HCT116 (cell line): ENCODE results near the gene PRSS57. TPM values are rescaled to one million over a fixed set of nuclear protein-coding genes. Genes with fewer than 3 reads are reported as not detected.
A peak's percentile ranks its signal among the peaks of the same experiment; 100 is the strongest.

ENCODE experiments used
- ATAC-seq: fragments of 200-7000 bp; cut with Tn5 transposase; 2 replicates; pipeline ENCODE4 v1.9.1; 2020; ENCODE audit warnings: mild to moderate bottlenecking, moderate library complexity
- BruUV-seq: library from RNA; stranded (reverse); fragments of 400-500 nt; replicated peaks from 2 replicates; lab custom pipeline; 2021; lab: Mats Ljungman, UMichigan
- CTCF ChIA-PET: fragments of 300-600 bp; sonication (Branson Sonifier 250); formaldehyde crosslinking; loops from one replicate; lab custom pipeline; 2021; ENCODE audit warnings: antibody characterized with exemption; lab: Charles Lee
- POLR2A ChIA-PET: fragments of 300-600, 350-600 bp; sonication (Branson Sonifier 250); formaldehyde crosslinking; loops from one replicate; lab custom pipeline; 2021; ENCODE audit warnings: antibody characterized with exemption; lab: Charles Lee
- RAD21 ChIA-PET, 2 experiments: fragments of 300-600 bp; sonication (Branson Sonifier 250); formaldehyde crosslinking; loops; one replicate each; lab custom pipeline; 2023; ENCODE audit warnings: low total read pairs in 2 of 2; ENCODE audit not compliant: uncharacterized antibody in 2 of 2, unreplicated experiment in 2 of 2, low non-redundant PET in 1 of 2; lab: Charles Lee
- DNase-seq: peaks from one replicate; pipeline ENCODE4 v3.0.0-alpha.2; 2010; ENCODE audit warnings: low read depth, low spot score
- H2AFZ ChIP-seq: fragments of 200-600 bp; shearing (Covaris generic), sonication (generic); 2 replicates; pipeline ENCODE4 v1.6.1; 2017; ENCODE audit warnings: low read depth, mixed run types, mixed read lengths, antibody characterized with exemption, low read length; ENCODE audit not compliant: poor library complexity, severe bottlenecking
- H3K27ac ChIP-seq: 2 replicates; pipeline ENCODE4 v1.5.1; 2012; ENCODE audit warnings: low read depth, low read length
- H3K27me3 ChIP-seq: fragments of 200-600 bp; sonication (generic); 2 replicates; pipeline ENCODE4 v1.6.1; 2016; ENCODE audit warnings: mixed run types, low read length, mixed read lengths; ENCODE audit not compliant: insufficient read depth
- H3K36me3 ChIP-seq, 2 experiments: fragments of 200-500 bp in 1 of 2; fragments of 200-600 bp in 1 of 2; sonication (Bioruptor generic) in 1 of 2; sonication (generic) in 1 of 2; 2 replicates each; pipeline versions ENCODE4 v1.5.1 to v1.6.1; 2014 to 2016; ENCODE audit warnings: low read length in 2 of 2, inconsistent platforms in 1 of 2, mixed read lengths in 1 of 2, mixed run types in 1 of 2; ENCODE audit not compliant: insufficient read depth in 2 of 2, control insufficient read depth in 1 of 2
- H3K4me1 ChIP-seq, 2 experiments: fragments of 200-600 bp in 1 of 2; sonication (generic) in 1 of 2; 2 replicates each; pipeline versions ENCODE4 v1.5.1 to v1.6.1; 2012 to 2017; ENCODE audit warnings: low read length in 2 of 2, inconsistent platforms in 1 of 2, mild to moderate bottlenecking in 1 of 2, mixed read lengths in 1 of 2, mixed run types in 1 of 2, moderate library complexity in 1 of 2; ENCODE audit not compliant: insufficient read depth in 2 of 2, control insufficient read depth in 1 of 2
- H3K4me2 ChIP-seq: fragments of 200-600 bp; sonication (generic); 2 replicates; pipeline ENCODE4 v1.6.1; 2017; ENCODE audit warnings: mixed run types, low read length, mixed read lengths
- H3K4me3 ChIP-seq, 2 experiments: fragments of 200-600 bp in 1 of 2; sonication (generic) in 1 of 2; replicated peaks in 1 of 2; 2 replicates each; pipeline ENCODE4 v1.5.1; 2011 to 2016; ENCODE audit warnings: low read length in 2 of 2, control low read depth in 1 of 2, low read depth in 1 of 2, mild to moderate bottlenecking in 1 of 2, mixed read lengths in 1 of 2, mixed run types in 1 of 2
- H3K79me2 ChIP-seq: fragments of 200-600 bp; sonication (generic); 2 replicates; pipeline ENCODE4 v1.6.1; 2017; ENCODE audit warnings: mild to moderate bottlenecking, mixed run types, low read length, moderate library complexity, mixed read lengths; ENCODE audit not compliant: insufficient read depth
- H3K9ac ChIP-seq: fragments of 200-600 bp; sonication (generic); 2 replicates; pipeline ENCODE4 v1.6.1; 2016; ENCODE audit warnings: low read length, mixed read lengths
- H3K9me2 ChIP-seq: fragments of 200-600 bp; sonication (generic), shearing (Covaris generic); 2 replicates; pipeline ENCODE4 v1.6.1; 2017; ENCODE audit warnings: mixed run types, mild to moderate bottlenecking, moderate library complexity; ENCODE audit not compliant: insufficient read depth
- H3K9me3 ChIP-seq, 2 experiments: fragments of 200-500 bp in 1 of 2; fragments of 200-600 bp in 1 of 2; sonication (Bioruptor generic) in 1 of 2; sonication (generic) in 1 of 2; 2 replicates each; pipeline ENCODE4 v1.6.1; 2014 to 2017; ENCODE audit warnings: low read length in 2 of 2, mixed read lengths in 2 of 2, inconsistent platforms in 1 of 2, low read depth in 1 of 2, mild to moderate bottlenecking in 1 of 2, mixed run types in 1 of 2, moderate library complexity in 1 of 2; ENCODE audit not compliant: control insufficient read depth in 1 of 2, insufficient read depth in 1 of 2
- H4K20me1 ChIP-seq: fragments of 200-600 bp; sonication (generic), shearing (Covaris generic); 2 replicates; pipeline ENCODE4 v1.6.1; 2017; ENCODE audit warnings: mixed run types, mild to moderate bottlenecking, moderate library complexity; ENCODE audit not compliant: insufficient read depth
- ATF3 ChIP-seq: IDR thresholded peaks from 2 replicates; pipeline ENCODE4 v1.6.1; 2012
- CTCF ChIP-seq, 3 experiments: fragments of 200-600 bp in 1 of 3; sonication (generic) in 1 of 3; IDR thresholded peaks in 2 of 3; conservative IDR thresholded peaks in 1 of 3; 2 replicates each; pipeline ENCODE4 v1.5.1; 2012 to 2017; ENCODE audit warnings: low read depth in 2 of 3, low read length in 2 of 3, antibody characterized with exemption in 1 of 3, borderline replicate concordance in 1 of 3, control low read depth in 1 of 3, mild to moderate bottlenecking in 1 of 3, mixed read lengths in 1 of 3, mixed run types in 1 of 3, moderate library complexity in 1 of 3; ENCODE audit not compliant: insufficient read depth in 1 of 3
- ELF1 ChIP-seq: IDR thresholded peaks from 2 replicates; pipeline ENCODE4 v1.6.1; 2012; ENCODE audit warnings: low read depth, borderline replicate concordance
- FOSL1 ChIP-seq: IDR thresholded peaks from 2 replicates; pipeline ENCODE4 v1.6.1; 2012; ENCODE audit warnings: low read depth
- MAX ChIP-seq: IDR thresholded peaks from 2 replicates; pipeline ENCODE4 v1.6.1; 2012
- POLR2A ChIP-seq: IDR thresholded peaks from 2 replicates; pipeline ENCODE4 v1.7.0; 2011; ENCODE audit warnings: borderline replicate concordance; ENCODE audit not compliant: insufficient read depth, insufficient read length; ENCODE audit errors: extremely low read depth
- POLR2AphosphoS5 ChIP-seq: IDR thresholded peaks from 2 replicates; pipeline ENCODE4 v1.6.1; 2011; ENCODE audit warnings: mild to moderate bottlenecking, low read depth, low read length, moderate library complexity
- SP1 ChIP-seq: IDR thresholded peaks from 2 replicates; pipeline ENCODE4 v1.6.1; 2012; ENCODE audit warnings: low read depth
- ZFX ChIP-seq: fragments of 450-650 bp; IDR thresholded peaks from 2 replicates; pipeline ENCODE4 v1.6.1; 2017
- ZNF274 ChIP-seq: fragments of 200-500 bp; sonication (Bioruptor generic); IDR thresholded peaks from 2 replicates; pipeline ENCODE4 v1.6.1; 2014; ENCODE audit warnings: mild to moderate bottlenecking, low read depth, low read length, inconsistent platforms
- intact Hi-C: fragments of 100-400 bp; cut with micrococcal nuclease; formaldehyde crosslinking; loops from 2 replicates; pipeline ENCODE4 v1.10.0; 2022
- total RNA-seq: library from RNA; stranded (reverse); gene quantifications from one replicate; pipeline ENCODE4 v1.2.1, GENCODE V29; 2021; ENCODE audit not compliant: unreplicated experiment

The PRSS57 gene
- total RNA-seq, 1 experiment from 2014 or later, result not detected

GRCh38 chr19:676339-677105, 18.7 kb downstream of the PRSS57 start, which contains the start of gene FSTL3:
FSTL3 (plus strand) TSS chr19:676392; CDS start chr19:676424, 32 bp downstream.
- Histone ChIP-seq H3K27ac (peak within 1 kb of the TSS; percentile 75), H3K4me3 (peak within 1 kb of the TSS; percentile 62 to 85), H3K9me3 (no peaks in the 10 kb centered on the region), H3K4me1 (peaks cover 21 to 47% of the 10 kb centered on the region in 2 experiments), H3K4me2 (peak within 1 kb of the TSS; percentile 98), H3K79me2 (peaks cover 22% of the 10 kb centered on the region; the same call in 1 of the 2 replicates), H4K20me1 (no peaks in the 10 kb centered on the region), H3K9me2 (no peaks in the 10 kb centered on the region), H2AFZ (no peak within 1 kb of the TSS), H3K9ac (peak within 1 kb of the TSS; percentile 90), H3K27me3 (no peaks in the 10 kb centered on the region), H3K36me3 (no peaks in the 10 kb centered on the region; a peak in 1 of 4 replicates)
- peak; percentile 84 for TF ChIP-seq POLR2AphosphoS5
- TF ChIP-seq FOSL1, result no peak
- TF ChIP-seq CTCF (IDR thresholded peaks at IDR 0.05 in 2 of 3, conservative IDR thresholded peaks at IDR 0.05 in 1 of 3; ENCODE audit: borderline replicate concordance in 1 of 3, insufficient read depth in 1 of 3, low read depth in 2 of 3, low read length in 2 of 3), result no peak
- TF ChIP-seq ZFX, result peak; percentile 47; the same call in 1 of the 2 replicates
- TF ChIP-seq ELF1, result no peak
- no peak for TF ChIP-seq SP1
- no peak for TF ChIP-seq POLR2A
- TF ChIP-seq ATF3, result no peak
- no peak for TF ChIP-seq ZNF274
- TF ChIP-seq MAX, result peak; percentile 52
- ChIA-PET RAD21 (interaction anchor here in 1 of 2 experiments (1.0 kb wide), 2 partner anchors 13 to 58 kb away, joined by 4 to 6 read pairs; partner anchors contain the start of gene RNF126), CTCF (interaction anchor here (0.6 to 1.4 kb wide), 2 partner anchors 13 to 564 kb away, joined by 5 to 6 read pairs; partner anchors contain the start of gene RNF126), POLR2A (interaction anchor here (1.1 to 1.5 kb wide), 5 partner anchors 11 to 76 kb away, joined by 4 to 5 read pairs (median 4); partner anchors contain the start of genes MISP and RNF126)
- BruUV-seq, result TSS peak; percentile 55
- DNase-seq, result no peak
- intact Hi-C loops, result no loop called here
- no peak for ATAC-seq
